ENCODE measurements around the gene CYP1A1.

CYP1A1 gene

GRCh38 chr15:74683758-74684157 is 41.6 kb downstream of the CYP1A1 start:
- no peak for DNase-seq

- DNase-seq = no peak
Observed at GRCh38 chr15:74682954-74683353, 42.4 kb downstream of the CYP1A1 start.

- no peak for DNase-seq
Observed at GRCh38 chr15:74680456-74680855, 44.9 kb downstream of the CYP1A1 start.

- DNase-seq = no peak
Observed at GRCh38 chr15:74676801-74677200, 48.5 kb downstream of the CYP1A1 start.

- DNase-seq = no peak
Observed at GRCh38 chr15:74674161-74674560, 51.2 kb downstream of the CYP1A1 start.

GRCh38 chr15:74669627-74670026 is 55.7 kb downstream of the CYP1A1 start:
- DNase-seq = no peak
